Measurements from ENCODE around the gene MPHOSPH9. TPM values are rescaled to one million over a fixed set of nuclear protein-coding genes. Genes with fewer than 3 reads are reported as not detected.
"Not testable (repeated sequence)": the region's sequence is repeated elsewhere in the genome, so short reads cannot be mapped to it uniquely, and the experiment has no call there.

Gene MPHOSPH9
- polyA plus RNA-seq, 1 donor from 2014 or later = 20.0 TPM

DNA sequence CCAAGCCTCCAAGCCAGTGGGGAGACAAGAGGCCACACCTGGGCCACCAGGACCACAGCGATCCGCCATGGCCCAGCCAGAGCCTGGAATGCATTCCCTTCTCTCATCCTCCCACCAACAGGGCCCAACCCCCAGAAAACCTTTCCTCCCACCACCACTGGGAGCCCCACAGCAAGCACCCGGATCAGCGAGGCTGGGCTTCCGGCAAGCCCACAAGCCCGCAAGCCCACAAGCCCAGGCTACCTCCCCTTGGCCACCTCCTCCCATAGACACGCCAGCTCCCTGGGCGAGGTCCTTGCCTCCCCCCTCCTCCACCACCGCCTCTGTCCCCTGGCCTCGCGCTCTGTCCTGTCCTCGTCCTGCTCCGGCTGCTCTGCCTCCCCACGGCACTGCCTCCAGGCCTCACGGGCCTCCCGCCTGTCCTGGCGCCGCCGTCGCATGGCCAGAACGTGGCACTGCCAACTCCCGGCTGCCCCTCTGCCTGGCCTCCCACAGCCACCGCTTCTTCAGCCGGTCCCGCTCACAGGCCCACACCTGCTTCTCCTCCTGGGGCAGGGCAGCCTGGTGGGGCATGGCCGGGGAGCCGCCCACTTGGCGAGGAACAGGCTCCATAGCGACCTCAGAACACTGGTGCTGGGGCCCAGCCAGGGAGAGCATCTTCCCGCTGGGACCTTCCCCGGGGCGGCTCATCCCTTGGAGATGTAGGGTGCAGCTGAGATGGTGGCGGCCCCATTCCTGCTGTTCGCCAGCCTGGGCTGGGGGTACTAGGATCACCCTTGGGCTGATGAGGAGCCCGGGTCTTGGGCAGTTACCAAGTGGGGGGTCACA lies 33.1 kb upstream of the MPHOSPH9 start:
- peak overlapping the region in 1 of 3 donors; percentile 32 for H3K27ac Mint-ChIP-seq
- peak overlapping the region in 1 of 4 donors; percentile 26 for H3K4me3 Mint-ChIP-seq
- peaks cover 7 to 11% (median 10%) of the 10 kb centered on the region in 3 donors for H3K4me1 Mint-ChIP-seq
- H3K9me3 Mint-ChIP-seq = no peaks in the 10 kb centered on the region
- no peaks in the 10 kb centered on the region for H3K27me3 Mint-ChIP-seq
- H3K36me3 Mint-ChIP-seq = no peaks in the 10 kb centered on the region

DNA sequence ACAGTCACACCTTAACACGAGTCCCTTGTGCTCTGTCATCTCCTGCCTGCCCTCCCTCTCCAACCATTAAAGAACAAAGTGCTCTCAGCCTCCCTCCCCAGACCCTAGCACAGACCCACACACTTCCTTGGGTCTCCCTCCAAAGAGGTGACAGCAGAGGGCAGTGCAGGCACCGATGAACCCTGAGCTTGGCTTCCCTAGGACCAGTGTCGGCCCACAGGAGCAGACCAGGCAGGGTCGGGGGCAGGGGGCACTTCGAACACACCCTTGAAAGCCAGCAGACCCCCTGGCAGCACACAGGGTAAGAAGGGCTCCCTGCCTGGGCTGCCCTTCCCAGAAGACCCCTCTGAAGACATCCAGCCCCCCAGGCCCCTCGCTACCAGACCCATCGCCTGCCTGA lies 31.7 kb upstream of the MPHOSPH9 start:
- H3K9me3 Mint-ChIP-seq = no peaks in the 10 kb centered on the region
- H3K36me3 Mint-ChIP-seq = no peaks in the 10 kb centered on the region
- no peak overlapping the region for H3K4me3 Mint-ChIP-seq
- H3K27ac Mint-ChIP-seq = no peak overlapping the region
- no peaks in the 10 kb centered on the region for H3K27me3 Mint-ChIP-seq
- peaks cover 4 to 6% (median 5%) of the 10 kb centered on the region in 3 donors for H3K4me1 Mint-ChIP-seq

DNA sequence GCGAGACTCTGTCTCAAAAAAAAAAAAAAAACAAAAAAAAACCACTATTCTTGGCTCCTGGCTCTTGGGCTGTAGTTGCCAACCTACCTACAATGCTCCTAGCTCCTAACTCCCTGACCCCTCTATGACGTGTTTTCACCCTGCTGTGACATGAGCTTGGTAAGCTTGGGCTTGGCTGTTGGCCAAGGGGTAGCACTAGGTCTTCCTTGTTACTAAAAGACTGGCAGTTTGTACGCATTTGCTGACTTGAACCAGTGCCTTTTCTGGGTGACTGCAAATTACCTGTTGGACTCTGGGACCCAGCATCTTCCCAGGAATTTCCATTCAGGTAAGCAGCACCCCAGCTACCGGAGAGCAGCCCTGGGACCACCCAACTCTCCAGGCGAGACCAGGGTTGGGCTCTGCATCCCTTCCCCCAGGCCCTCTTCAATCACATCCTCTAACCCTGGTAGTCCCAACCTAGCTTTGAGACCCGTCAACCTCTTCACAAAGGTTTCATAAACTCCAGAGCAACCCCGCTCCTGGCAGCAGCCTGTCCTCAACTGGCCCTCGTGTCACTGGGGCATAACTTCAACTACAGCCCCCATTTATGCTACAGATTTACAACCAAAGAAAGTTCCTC lies 30.4 kb upstream of the MPHOSPH9 start:
- peaks cover 0 to 4% (median 2%) of the 10 kb centered on the region in 3 donors for H3K4me1 Mint-ChIP-seq
- H3K4me3 Mint-ChIP-seq = no peak overlapping the region
- H3K9me3 Mint-ChIP-seq = no peaks in the 10 kb centered on the region
- H3K36me3 Mint-ChIP-seq = no peaks in the 10 kb centered on the region
- peak overlapping the region in 1 of 3 donors; percentile 31 for H3K27ac Mint-ChIP-seq
- no peaks in the 10 kb centered on the region for H3K27me3 Mint-ChIP-seq

DNA sequence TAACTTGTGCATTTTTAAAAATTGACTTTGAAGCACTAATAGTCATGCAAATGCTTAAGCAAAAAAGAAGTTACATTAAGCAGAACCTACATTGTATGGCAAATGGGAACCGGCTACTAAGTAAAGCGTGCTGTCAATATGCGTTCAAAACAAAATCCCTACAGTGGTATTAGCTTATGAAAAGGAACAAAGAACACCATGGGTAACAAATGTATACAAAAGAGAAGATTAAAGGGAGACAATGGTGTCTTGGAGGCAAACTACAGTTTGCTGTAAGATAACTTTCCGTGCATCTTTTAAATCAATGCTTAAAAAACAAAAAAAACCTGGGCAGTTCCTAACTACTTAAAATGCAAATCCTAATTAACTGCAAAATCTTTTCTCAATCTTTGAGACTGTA lies 28.3 kb upstream of the MPHOSPH9 start:
- no peak overlapping the region for H3K4me3 Mint-ChIP-seq
- H3K36me3 Mint-ChIP-seq = peaks cover 3% of the 10 kb centered on the region
- H3K4me1 Mint-ChIP-seq = peaks cover 0 to 4% (median 2%) of the 10 kb centered on the region in 3 donors
- H3K27ac Mint-ChIP-seq = no peak overlapping the region
- H3K9me3 Mint-ChIP-seq = no peaks in the 10 kb centered on the region
- no peaks in the 10 kb centered on the region for H3K27me3 Mint-ChIP-seq

DNA sequence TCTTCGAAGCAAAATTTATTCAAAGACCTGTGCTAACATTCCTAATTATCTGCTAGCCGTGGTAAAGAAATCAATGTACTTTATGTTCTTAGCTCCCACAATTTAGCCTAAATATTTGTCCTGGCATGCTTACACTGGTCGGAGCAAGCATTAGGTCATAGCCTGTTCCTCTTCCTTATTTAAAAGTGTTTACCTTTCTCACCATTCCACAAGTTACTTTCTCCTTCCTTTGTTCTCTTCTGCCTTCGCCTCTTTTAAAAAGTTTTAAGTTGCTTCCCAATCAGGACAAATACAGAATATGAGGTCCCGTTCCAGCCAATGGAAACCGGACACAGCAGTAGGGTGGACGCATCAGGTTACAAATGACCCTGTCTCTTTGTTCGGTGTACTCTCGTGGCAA lies 27.1 kb upstream of the MPHOSPH9 start:
- Mint-ChIP-seq H3K27ac (no peak overlapping the region), H3K36me3 (peaks cover 3% of the 10 kb centered on the region), H3K4me3 (no peak overlapping the region), H3K4me1 (peaks cover 0 to 4% (median 2%) of the 10 kb centered on the region in 3 donors), H3K27me3 (no peaks in the 10 kb centered on the region), H3K9me3 (no peaks in the 10 kb centered on the region)

DNA sequence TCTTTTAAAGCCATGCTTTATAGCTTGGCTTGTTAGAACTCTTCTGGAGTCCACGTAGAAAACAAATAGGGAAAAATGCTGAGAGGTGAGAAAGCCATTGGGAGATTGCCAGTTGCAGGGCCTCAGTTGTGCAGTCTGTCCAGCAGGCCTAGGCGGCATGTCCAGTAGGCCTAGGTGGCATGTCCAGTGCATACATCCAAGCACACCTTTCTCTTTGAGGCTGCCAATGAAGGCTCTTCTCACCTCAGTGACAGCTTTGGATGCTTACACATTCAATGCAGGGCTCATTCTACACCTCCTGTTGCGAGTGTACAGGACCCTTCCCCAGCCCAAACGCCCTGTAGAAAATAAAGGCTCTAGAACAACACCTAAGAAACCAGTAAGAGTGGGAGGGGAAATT lies 25.7 kb upstream of the MPHOSPH9 start:
- Mint-ChIP-seq H3K4me3 (no peak overlapping the region), H3K27ac (no peak overlapping the region), H3K36me3 (peaks cover 3% of the 10 kb centered on the region), H3K27me3 (no peaks in the 10 kb centered on the region), H3K9me3 (no peaks in the 10 kb centered on the region), H3K4me1 (peaks cover 1 to 4% (median 2%) of the 10 kb centered on the region in 3 donors)

DNA sequence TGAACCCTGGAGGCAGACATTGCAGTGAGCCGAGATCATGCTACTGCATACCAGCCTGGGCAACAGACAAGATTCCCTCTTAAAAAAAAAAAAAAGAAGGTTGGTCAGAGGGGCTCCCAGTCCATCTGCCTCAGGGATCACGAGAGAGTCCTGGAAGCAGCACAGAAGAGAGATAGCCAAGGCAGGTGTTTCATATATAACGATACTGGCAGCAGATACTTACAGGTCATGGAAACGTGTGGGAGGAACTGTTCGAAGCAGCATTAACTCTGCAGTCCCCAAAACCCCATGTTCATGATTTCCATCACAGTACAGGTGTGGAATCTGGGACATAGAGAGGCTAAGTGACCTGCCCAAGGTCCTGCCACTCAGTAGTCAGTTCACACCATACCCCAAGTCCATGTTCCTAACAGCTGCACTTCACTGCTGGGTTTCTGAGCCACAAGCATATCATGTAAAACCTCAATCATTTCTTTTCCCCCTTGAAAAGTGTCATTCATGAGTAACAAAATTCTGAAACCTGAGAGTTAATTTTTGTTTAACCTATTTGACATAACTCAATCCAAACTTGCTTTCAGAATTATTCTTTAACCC lies 22.0 kb upstream of the MPHOSPH9 start:
- no peak overlapping the region for H3K27ac Mint-ChIP-seq
- H3K4me3 Mint-ChIP-seq = peak overlapping the region in 1 of 4 donors; percentile 57
- peaks cover 4% of the 10 kb centered on the region for H3K36me3 Mint-ChIP-seq
- H3K4me1 Mint-ChIP-seq = peaks cover 8 to 11% (median 9%) of the 10 kb centered on the region in 3 donors
- no peaks in the 10 kb centered on the region for H3K27me3 Mint-ChIP-seq
- H3K9me3 Mint-ChIP-seq = no peaks in the 10 kb centered on the region

DNA sequence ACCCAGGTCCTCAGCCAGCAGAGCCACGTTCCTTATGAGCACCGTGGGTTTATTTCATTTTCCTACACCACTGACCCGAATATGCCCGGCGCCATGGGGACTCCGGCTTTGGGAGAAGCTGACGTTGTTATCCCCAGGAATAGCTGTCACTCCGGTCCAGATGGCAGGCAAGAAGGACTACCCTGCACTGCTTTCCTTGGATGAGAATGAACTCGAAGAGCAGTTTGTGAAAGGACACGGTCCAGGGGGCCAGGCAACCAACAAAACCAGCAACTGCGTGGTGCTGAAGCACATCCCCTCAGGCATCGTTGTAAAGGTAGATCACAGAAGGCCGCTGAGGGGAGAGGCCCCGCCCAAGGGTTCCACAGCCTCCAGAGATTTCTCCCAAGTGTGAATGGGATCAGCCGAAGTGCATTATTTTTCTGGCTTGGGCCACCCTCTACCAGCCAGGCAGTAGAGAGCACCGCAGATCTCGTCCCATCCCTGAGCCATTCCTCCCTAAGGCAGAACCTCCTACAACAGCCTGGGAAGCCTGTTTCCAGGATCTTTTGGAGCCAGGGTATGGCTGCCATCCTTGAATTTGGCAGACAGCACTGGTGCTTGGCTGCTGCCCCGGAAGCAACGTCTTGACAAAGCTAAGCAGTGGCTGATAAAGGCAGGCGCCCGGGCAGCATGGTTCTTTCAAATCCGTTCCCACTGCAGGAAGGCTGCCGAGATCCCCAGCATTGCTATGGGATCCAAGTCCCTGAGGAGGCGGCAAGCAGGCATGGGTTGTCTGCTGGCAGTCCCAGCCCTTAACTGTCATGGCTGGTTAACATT lies 20.9 kb upstream of the MPHOSPH9 start:
- H3K27me3 Mint-ChIP-seq = no peaks in the 10 kb centered on the region
- no peak overlapping the region for H3K4me3 Mint-ChIP-seq
- H3K4me1 Mint-ChIP-seq = peaks cover 8 to 14% (median 12%) of the 10 kb centered on the region in 3 donors
- H3K9me3 Mint-ChIP-seq = no peaks in the 10 kb centered on the region
- peaks cover 6% of the 10 kb centered on the region for H3K36me3 Mint-ChIP-seq
- no peak overlapping the region for H3K27ac Mint-ChIP-seq

DNA sequence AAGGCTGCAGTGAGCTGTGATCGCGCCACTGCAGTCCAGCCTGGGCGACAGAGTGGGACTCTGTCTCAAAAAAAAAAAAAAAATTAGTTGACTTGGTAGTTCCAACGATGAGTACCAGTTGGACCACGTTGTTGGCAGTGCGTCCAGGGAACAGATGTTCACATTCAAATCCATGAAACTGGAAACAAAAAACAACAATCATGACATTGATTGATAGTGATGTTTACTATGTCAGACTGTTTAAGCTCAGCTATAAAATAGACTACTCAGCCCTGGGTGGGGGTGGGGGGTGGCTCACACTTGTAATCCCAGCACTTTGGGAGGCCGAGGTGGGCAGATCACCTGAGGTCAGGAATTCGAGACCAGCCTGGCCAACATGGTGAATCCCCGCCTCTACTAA lies 19.4 kb upstream of the MPHOSPH9 start:
- H3K36me3 Mint-ChIP-seq, H3K27ac Mint-ChIP-seq, H3K9me3 Mint-ChIP-seq, H3K4me3 Mint-ChIP-seq, H3K27me3 Mint-ChIP-seq: not testable (repeated sequence)
- peaks cover 14 to 20% (median 19%) of the 10 kb centered on the region in 3 donors for H3K4me1 Mint-ChIP-seq

DNA sequence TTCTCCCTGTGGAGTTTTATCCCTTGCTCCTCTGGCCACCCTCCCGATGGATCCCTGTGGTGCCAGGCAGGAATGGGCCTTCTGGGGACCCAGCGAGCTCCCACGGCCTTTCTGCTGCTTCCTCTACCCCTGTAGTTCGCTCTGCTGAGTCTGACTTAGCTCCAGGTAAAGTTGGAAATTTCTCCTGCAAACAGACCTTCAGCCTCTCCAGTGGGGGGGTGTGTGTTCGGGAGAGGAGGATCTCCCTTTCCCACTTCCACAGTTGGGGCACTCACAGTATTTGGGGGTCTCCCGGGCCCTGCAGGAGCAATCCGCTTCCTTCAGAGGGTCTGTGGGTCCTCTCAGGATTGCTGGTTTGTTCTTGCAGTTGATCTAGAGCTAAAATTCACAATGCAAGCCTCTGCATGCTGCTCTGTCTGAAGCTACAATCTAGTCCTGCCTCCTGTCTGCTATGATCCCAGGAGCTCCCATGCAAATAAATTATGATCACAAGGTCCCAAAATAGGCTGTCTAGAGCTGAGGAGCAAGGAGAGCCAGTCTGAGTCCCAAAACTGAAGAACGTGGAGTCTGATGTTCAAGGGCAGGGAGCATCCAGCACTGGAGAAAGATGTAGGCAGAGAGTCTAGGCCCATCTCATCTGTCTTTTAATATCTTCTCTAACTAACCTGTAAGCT lies 18.6 kb upstream of the MPHOSPH9 start:
- Mint-ChIP-seq H3K9me3 (peaks cover 0 to 3% (median 0%) of the 10 kb centered on the region in 3 donors), H3K4me1 (peaks cover 20 to 25% (median 25%) of the 10 kb centered on the region in 3 donors), H3K36me3 (peaks cover 6% of the 10 kb centered on the region), H3K27me3 (no peaks in the 10 kb centered on the region), H3K4me3 (no peak overlapping the region), H3K27ac (no peak overlapping the region)

DNA sequence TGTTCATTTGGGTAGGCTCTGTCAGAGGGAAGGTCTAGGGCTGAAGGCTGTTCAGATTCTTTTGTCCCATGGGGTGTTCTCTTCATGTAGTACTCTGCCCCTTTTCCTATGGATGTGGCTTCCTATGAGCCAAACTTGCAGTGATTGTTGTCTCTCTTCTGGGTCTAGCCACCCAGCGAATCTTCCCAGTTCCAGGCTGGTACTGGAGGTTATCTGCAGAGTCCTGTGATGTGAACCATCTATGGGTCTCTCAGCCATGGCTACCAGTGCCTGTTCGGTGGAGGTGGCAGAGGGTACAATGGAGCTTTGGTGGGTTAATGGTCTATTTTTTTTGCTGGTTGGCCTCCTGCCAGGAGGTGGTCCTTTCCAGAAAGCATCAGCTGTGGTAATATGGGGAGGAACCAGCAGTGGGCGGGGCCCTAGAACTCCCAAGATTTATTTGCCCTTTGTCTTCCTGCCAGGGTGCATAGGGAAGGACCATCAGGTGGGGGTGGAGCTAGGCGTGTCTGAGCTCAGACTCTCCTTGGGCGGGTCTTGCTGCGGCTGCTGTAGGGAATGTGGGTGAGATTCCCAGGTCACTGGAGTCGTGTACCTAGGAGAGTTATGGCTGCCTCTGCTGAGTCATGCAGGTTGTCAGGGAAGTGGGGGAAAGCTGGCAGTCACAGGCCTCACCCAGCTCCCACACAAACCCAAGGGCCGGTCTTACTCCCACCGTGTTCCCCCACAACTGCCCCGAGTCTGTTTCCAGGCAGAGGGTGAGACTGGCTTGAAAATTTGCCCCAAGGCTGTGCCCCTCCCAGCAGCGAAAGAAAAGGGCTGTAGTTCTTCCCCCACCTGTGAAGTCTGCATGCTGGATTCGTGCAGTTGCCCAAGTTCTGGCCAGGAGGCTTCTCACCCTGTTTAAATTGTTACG lies 17.8 kb upstream of the MPHOSPH9 start:
- no peak overlapping the region for H3K27ac Mint-ChIP-seq
- H3K4me3 Mint-ChIP-seq = peak overlapping the region in 1 of 4 donors; percentile 22
- peaks cover 6% of the 10 kb centered on the region for H3K36me3 Mint-ChIP-seq
- peaks cover 21 to 29% (median 27%) of the 10 kb centered on the region in 3 donors for H3K4me1 Mint-ChIP-seq
- peaks cover 0 to 3% (median 0%) of the 10 kb centered on the region in 3 donors for H3K9me3 Mint-ChIP-seq
- H3K27me3 Mint-ChIP-seq = no peaks in the 10 kb centered on the region

DNA sequence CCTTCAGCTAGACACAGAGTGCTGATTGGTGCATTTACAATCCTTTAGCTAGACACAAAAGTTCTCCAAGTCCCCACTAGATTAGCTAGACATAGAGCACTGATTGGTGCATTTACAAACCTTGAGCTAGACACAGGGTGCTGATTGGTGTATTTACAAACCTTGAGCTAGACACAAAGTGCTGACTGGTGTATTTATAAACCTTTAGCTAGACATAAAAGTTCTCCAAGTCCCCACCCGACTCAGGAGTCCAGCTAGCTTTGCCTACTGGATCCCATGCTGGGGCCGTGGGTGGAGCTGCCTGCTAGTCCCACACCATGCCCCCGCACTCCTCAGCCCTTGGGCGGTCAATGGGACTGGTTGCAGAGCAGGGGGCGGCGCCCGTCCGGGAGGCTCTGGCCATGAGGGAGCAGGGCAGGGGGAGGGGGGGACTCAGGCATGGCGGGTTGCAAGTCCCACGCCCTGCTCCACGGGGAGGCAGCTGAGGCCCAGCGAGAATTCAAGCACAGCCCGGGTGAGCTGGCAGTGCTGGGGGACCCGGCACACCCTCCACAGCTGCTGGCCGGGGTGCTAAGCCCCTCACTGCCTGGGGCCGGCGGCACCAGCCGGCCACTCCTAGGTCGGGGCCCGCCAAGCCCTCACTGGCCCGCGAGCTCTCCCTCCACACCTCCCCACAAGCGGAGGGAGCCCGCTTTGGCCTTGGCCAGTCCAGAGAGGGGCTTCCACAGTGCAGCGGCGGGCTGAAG lies 16.2 kb upstream of the MPHOSPH9 start:
- H3K4me3 Mint-ChIP-seq, H3K36me3 Mint-ChIP-seq, H3K27me3 Mint-ChIP-seq, H3K9me3 Mint-ChIP-seq, H3K27ac Mint-ChIP-seq: not testable (repeated sequence)
- peaks cover 27 to 34% (median 33%) of the 10 kb centered on the region in 3 donors for H3K4me1 Mint-ChIP-seq

DNA sequence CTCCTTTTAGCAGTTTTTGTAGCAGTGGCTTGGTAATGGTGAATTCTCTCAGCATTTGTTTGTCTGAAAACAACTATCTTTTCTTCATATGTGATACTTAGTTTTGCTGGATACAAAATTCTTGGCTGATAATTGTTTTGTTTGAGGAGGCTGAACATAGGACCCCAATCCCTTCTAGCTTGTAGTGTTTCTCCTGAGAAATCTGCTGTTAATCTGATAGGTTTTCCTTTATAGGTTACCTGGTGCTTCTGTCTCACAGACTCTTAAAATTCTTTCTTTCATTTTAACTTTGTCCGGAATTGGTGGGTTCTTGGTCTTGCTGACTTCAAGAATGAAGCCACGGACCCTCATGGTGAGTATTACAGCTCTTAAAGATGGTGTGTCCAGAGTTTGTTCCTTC lies 15.2 kb upstream of the MPHOSPH9 start:
- not testable (repeated sequence) for H3K9me3 Mint-ChIP-seq, H3K27me3 Mint-ChIP-seq, H3K36me3 Mint-ChIP-seq, H3K27ac Mint-ChIP-seq
- H3K4me1 Mint-ChIP-seq = peaks cover 27 to 36% (median 33%) of the 10 kb centered on the region in 3 donors
- peak overlapping the region in 1 of 4 donors; percentile 72 for H3K4me3 Mint-ChIP-seq
